HEK293 (cell line): ENCODE measurements around the gene SRSF4.

ENCODE experiments used
- CTCF ChIA-PET: fragments of 350-600 bp; formaldehyde crosslinking; extraction: SDS; loops from one replicate; lab custom pipeline; 2021; ENCODE audit warnings: antibody characterized with exemption; lab: Yijun Ruan, JAX
- POLR2A ChIA-PET: fragments of 300-600 bp; formaldehyde crosslinking; extraction: SDS; loops from one replicate; lab custom pipeline; 2020; ENCODE audit warnings: antibody characterized with exemption, inconsistent platforms; lab: Yijun Ruan, JAX
- H3K27ac ChIP-seq: fragments of 200-500 bp; sonication (Bioruptor generic); 2 replicates; pipeline ENCODE4 v1.5.1; 2014; ENCODE audit warnings: low read depth, low read length, control low read depth, inconsistent platforms; ENCODE audit errors: extremely low read depth
- H3K36me3 ChIP-seq, 2 experiments: fragments of 200-500 bp in 1 of 2; sonication (Bioruptor generic) in 1 of 2; 1 replicate in 1 of 2; 2 replicates in 1 of 2; pipeline ENCODE4 v1.5.1; 2014 to 2017; ENCODE audit warnings: inconsistent platforms in 2 of 2, low read length in 2 of 2; ENCODE audit not compliant: control insufficient read depth in 2 of 2, insufficient read depth in 1 of 2
- H3K4me1 ChIP-seq: fragments of 200-500 bp; sonication (Bioruptor generic); 2 replicates; pipeline ENCODE4 v1.5.1; 2014; ENCODE audit warnings: mild to moderate bottlenecking, low read length, inconsistent platforms; ENCODE audit not compliant: control insufficient read depth, insufficient read depth
- H3K4me3 ChIP-seq: 2 replicates; pipeline ENCODE4 v1.5.1; 2011; ENCODE audit warnings: low read depth, mild to moderate bottlenecking, control low read depth, low read length, moderate library complexity
- H3K9me3 ChIP-seq: fragments of 200-500 bp; sonication (Bioruptor generic); 2 replicates; pipeline ENCODE4 v1.5.1; 2014; ENCODE audit warnings: low read depth, low read length, inconsistent platforms; ENCODE audit not compliant: control insufficient read depth, insufficient read depth
- KLF1 ChIP-seq: fragments of 450-650 bp; formaldehyde crosslinking; IDR thresholded peaks from 2 replicates; pipeline ENCODE4 v1.5.1; 2016; ENCODE audit warnings: missing biosample characterization, missing genetic modification characterization
- KLF10 ChIP-seq: fragments of 450-650 bp; IDR thresholded peaks from 2 replicates; pipeline ENCODE4 v1.5.1; 2018; ENCODE audit warnings: missing biosample characterization, mild to moderate bottlenecking, missing genetic modification characterization
- SP3 ChIP-seq: fragments of 450-650 bp; formaldehyde crosslinking; IDR thresholded peaks from 2 replicates; pipeline ENCODE4 v1.5.1; 2016; ENCODE audit warnings: missing biosample characterization, missing genetic modification characterization
- ZBTB48 ChIP-seq: fragments of 450-650 bp; formaldehyde crosslinking; IDR thresholded peaks from 2 replicates; pipeline ENCODE4 v1.5.1; 2016; ENCODE audit warnings: missing biosample characterization, missing genetic modification characterization
- ZBTB49 ChIP-seq: fragments of 450-650 bp; formaldehyde crosslinking; IDR thresholded peaks from 2 replicates; pipeline ENCODE4 v1.5.1; 2016; ENCODE audit warnings: missing biosample characterization, missing genetic modification characterization, low read depth
- ZFP69B ChIP-seq: fragments of 450-650 bp; formaldehyde crosslinking; IDR thresholded peaks from 2 replicates; pipeline ENCODE4 v1.5.1; 2016; ENCODE audit warnings: missing biosample characterization, missing genetic modification characterization
- ZNF2 ChIP-seq: fragments of 450-650 bp; formaldehyde crosslinking; IDR thresholded peaks from 2 replicates; pipeline ENCODE4 v1.5.1; 2016; ENCODE audit warnings: missing biosample characterization, missing genetic modification characterization
- ZNF221 ChIP-seq: fragments of 450-650 bp; formaldehyde crosslinking; IDR thresholded peaks from 2 replicates; pipeline ENCODE4 v1.5.1; 2017; ENCODE audit warnings: missing biosample characterization, missing genetic modification characterization, borderline replicate concordance
- ZNF335 ChIP-seq: fragments of 450-650 bp; formaldehyde crosslinking; conservative IDR thresholded peaks from 2 replicates; pipeline ENCODE4 v1.5.1; 2016; ENCODE audit warnings: missing biosample characterization, missing genetic modification characterization
- ZNF391 ChIP-seq: fragments of 450-650 bp; formaldehyde crosslinking; IDR thresholded peaks from 2 replicates; pipeline ENCODE4 v1.5.1; 2016; ENCODE audit warnings: low read depth, missing biosample characterization, missing genetic modification characterization, borderline replicate concordance
- ZNF837 ChIP-seq: fragments of 450-650 bp; formaldehyde crosslinking; IDR thresholded peaks from 2 replicates; pipeline ENCODE4 v1.5.1; 2016; ENCODE audit warnings: missing biosample characterization, missing genetic modification characterization
- TF ChIP-seq, protein P1 (sequence below): fragments of 450-650 bp; formaldehyde crosslinking; IDR thresholded peaks from 2 replicates; pipeline ENCODE4 v1.5.1; 2016; ENCODE audit warnings: missing biosample characterization, missing genetic modification characterization, borderline replicate concordance
- TF ChIP-seq, protein P2 (sequence below): fragments of 450-650 bp; formaldehyde crosslinking; IDR thresholded peaks from 2 replicates; pipeline ENCODE4 v1.5.1; 2017; ENCODE audit warnings: missing biosample characterization, mild to moderate bottlenecking, missing genetic modification characterization, moderate library complexity
- TF ChIP-seq, protein P3 (sequence below): fragments of 450-650 bp; formaldehyde crosslinking; IDR thresholded peaks from 2 replicates; pipeline ENCODE4 v1.5.1; 2017; ENCODE audit warnings: missing biosample characterization, missing genetic modification characterization
- TF ChIP-seq, protein P4 (sequence below): fragments of 450-650 bp; formaldehyde crosslinking; IDR thresholded peaks from 2 replicates; pipeline ENCODE4 v1.5.1; 2017; ENCODE audit warnings: missing biosample characterization, missing genetic modification characterization

The SRSF4 gene

DNA sequence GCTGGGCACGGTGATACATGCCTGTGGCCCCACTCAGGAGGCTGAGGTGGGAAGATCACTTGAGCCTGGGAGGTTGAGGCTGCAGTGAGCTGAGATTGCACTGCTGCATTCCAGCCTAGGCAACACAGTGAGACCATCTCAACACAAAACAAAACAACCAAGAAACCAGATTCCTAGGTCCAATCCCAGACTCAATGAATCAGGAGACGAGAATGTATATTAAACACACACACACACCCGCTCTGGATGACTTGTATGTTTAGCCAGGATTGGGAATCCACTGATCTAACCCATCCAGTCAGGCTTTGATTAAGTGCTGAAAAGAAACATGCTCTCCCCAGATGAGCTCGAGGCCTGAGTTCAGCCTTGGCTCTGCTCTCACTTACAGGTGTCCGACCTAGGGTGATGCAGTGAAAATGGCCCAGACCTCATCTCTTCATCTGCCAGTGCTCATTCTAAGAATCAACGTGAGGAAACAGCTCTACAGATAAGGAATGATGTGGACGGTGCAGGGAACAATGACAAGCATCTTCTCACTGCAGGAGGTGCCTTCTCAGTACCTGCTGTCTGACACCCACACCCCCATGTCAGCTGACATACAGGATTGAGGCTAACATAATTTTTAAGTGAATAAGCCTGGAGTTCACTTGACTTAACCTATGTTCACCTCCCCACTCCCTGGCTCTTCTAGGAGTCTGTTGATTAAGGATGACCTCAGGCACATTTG is 15.3 kb upstream of the SRSF4 start:
- no peak for TF ChIP-seq ZNF221
- TF ChIP-seq KLF10 (tag by site-specific recombination): no peak
- TF ChIP-seq ZNF335 (tag by site-specific recombination): peak; percentile 58
- TF ChIP-seq, protein P1, sequence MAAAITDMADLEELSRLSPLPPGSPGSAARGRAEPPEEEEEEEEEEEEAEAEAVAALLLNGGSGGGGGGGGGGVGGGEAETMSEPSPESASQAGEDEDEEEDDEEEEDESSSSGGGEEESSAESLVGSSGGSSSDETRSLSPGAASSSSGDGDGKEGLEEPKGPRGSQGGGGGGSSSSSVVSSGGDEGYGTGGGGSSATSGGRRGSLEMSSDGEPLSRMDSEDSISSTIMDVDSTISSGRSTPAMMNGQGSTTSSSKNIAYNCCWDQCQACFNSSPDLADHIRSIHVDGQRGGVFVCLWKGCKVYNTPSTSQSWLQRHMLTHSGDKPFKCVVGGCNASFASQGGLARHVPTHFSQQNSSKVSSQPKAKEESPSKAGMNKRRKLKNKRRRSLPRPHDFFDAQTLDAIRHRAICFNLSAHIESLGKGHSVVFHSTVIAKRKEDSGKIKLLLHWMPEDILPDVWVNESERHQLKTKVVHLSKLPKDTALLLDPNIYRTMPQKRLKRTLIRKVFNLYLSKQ (tag by site-specific recombination): no peak
- TF ChIP-seq SP3 (tag by site-specific recombination): no peak
- Histone ChIP-seq H3K9me3 (no peaks in the 10 kb centered on the region), H3K4me3 (no peak overlapping the region), H3K36me3 (peaks cover 10 to 93% of the 10 kb centered on the region in 2 experiments; a peak in 2 of 3 replicates), H3K4me1 (no peaks in the 10 kb centered on the region), H3K27ac (no peak overlapping the region)
- ChIA-PET POLR2A (interaction anchor here (0.9 to 1.5 kb wide), 3 partner anchors 14 to 315 kb away, joined by 5 to 9 read pairs (median 8); partner anchors contain the start of gene SRSF4), CTCF (interaction anchor here (0.5 to 10.8 kb wide), 16 partner anchors 15 to 1104 kb away, joined by 3 to 159 read pairs (median 5); partner anchors contain the start of gene SRSF4)

DNA sequence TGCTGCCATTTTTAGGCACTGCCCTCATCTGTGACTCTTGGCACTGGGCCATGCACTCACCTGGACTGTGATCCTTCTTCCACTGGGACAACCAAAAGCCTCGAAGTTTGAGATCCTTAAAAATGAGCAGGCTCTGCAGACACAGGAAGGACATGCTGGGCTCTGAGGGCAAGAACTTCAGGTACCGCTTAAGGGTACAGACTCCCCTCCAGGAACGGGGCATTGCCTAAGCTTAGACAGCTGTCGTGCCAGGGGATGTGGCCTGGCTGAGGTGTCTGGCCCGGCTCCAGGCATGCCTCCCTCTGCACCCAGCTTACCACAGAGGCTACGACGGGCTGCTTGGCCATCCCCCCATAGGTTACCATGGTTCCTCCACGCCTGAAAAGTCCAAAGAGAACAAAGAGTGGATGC is 14.2 kb upstream of the SRSF4 start:
- H3K27ac ChIP-seq: no peak overlapping the region
- no peaks in the 10 kb centered on the region for H3K9me3 ChIP-seq
- no peaks in the 10 kb centered on the region for H3K4me1 ChIP-seq
- POLR2A ChIA-PET: no interaction called here
- no peak overlapping the region for H3K4me3 ChIP-seq
- TF ChIP-seq, protein P2, sequence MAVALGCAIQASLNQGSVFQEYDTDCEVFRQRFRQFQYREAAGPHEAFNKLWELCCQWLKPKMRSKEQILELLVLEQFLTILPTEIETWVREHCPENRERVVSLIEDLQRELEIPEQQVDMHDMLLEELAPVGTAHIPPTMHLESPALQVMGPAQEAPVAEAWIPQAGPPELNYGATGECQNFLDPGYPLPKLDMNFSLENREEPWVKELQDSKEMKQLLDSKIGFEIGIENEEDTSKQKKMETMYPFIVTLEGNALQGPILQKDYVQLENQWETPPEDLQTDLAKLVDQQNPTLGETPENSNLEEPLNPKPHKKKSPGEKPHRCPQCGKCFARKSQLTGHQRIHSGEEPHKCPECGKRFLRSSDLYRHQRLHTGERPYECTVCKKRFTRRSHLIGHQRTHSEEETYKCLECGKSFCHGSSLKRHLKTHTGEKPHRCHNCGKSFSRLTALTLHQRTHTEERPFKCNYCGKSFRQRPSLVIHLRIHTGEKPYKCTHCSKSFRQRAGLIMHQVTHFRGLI (tag by site-specific recombination): no peak
- TF ChIP-seq ZNF391 (tag by site-specific recombination) (no peak), KLF1 (tag by site-specific recombination) (no peak), ZNF837 (tag by site-specific recombination) (no peak), ZNF2 (tag by site-specific recombination) (no peak), ZBTB49 (tag by site-specific recombination) (no peak), ZBTB48 (tag by site-specific recombination) (no peak), ZFP69B (tag by site-specific recombination) (no peak)
- TF ChIP-seq, protein P3, sequence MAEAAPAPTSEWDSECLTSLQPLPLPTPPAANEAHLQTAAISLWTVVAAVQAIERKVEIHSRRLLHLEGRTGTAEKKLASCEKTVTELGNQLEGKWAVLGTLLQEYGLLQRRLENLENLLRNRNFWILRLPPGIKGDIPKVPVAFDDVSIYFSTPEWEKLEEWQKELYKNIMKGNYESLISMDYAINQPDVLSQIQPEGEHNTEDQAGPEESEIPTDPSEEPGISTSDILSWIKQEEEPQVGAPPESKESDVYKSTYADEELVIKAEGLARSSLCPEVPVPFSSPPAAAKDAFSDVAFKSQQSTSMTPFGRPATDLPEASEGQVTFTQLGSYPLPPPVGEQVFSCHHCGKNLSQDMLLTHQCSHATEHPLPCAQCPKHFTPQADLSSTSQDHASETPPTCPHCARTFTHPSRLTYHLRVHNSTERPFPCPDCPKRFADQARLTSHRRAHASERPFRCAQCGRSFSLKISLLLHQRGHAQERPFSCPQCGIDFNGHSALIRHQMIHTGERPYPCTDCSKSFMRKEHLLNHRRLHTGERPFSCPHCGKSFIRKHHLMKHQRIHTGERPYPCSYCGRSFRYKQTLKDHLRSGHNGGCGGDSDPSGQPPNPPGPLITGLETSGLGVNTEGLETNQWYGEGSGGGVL: no peak
- TF ChIP-seq, protein P4, sequence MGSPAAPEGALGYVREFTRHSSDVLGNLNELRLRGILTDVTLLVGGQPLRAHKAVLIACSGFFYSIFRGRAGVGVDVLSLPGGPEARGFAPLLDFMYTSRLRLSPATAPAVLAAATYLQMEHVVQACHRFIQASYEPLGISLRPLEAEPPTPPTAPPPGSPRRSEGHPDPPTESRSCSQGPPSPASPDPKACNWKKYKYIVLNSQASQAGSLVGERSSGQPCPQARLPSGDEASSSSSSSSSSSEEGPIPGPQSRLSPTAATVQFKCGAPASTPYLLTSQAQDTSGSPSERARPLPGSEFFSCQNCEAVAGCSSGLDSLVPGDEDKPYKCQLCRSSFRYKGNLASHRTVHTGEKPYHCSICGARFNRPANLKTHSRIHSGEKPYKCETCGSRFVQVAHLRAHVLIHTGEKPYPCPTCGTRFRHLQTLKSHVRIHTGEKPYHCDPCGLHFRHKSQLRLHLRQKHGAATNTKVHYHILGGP (tag by site-specific recombination): no peak
- CTCF ChIA-PET: interaction anchor here (10.8 kb wide), 1 partner anchor 317 kb away, joined by 159 read pairs; no protein-coding TSS in a partner anchor
- peaks cover 8 to 83% of the 10 kb centered on the region in 2 experiments; a peak in 2 of 3 replicates for H3K36me3 ChIP-seq
